GM13977 (cell line): ENCODE results near the gene SMG7.

Experiments used
- DNase-seq: peaks from one replicate; pipeline ENCODE4 v3.0.0; 2012; ENCODE audit warnings: low spot score
- in situ Hi-C: fragments of 300-500 bp; cut with MboI; formaldehyde crosslinking; loops from one replicate; pipeline ENCODE4 v1.12.0; 2022; ENCODE audit warnings: low sequenced_read_pairs, low pct_unique_long_range_greater_than_20kb, mixed read lengths, inconsistent platforms; ENCODE audit not compliant: unreplicated experiment
- TF ChIP-seq, protein P1 (sequence below): IDR thresholded peaks from 2 replicates; pipeline ENCODE4 v1.5.1; 2012; ENCODE audit warnings: mild to moderate bottlenecking, control low read depth; ENCODE audit not compliant: insufficient read depth; ENCODE audit errors: extremely low read depth, missing control alignments

The SMG7 gene

DNA sequence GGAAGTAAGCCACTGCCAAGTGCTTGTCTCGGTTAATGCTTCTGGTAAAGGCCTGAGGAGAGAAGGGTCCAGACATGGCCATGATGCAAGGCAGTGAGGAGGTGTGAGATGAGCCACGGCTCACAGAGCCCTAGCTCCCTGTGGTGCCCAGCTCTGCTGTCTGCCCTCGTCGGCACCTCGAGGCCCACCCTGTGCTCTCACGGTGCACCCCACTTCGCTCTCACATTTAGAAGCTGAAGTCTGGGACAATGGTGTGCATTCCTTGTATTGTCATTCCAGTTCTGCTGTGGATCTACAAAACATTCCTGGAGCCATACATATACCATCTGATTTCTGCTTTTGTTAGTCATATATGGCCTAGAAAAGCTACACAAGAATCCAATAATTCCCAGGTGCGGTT lies 114.6 kb downstream of the SMG7 start:
- TF ChIP-seq, protein P1, sequence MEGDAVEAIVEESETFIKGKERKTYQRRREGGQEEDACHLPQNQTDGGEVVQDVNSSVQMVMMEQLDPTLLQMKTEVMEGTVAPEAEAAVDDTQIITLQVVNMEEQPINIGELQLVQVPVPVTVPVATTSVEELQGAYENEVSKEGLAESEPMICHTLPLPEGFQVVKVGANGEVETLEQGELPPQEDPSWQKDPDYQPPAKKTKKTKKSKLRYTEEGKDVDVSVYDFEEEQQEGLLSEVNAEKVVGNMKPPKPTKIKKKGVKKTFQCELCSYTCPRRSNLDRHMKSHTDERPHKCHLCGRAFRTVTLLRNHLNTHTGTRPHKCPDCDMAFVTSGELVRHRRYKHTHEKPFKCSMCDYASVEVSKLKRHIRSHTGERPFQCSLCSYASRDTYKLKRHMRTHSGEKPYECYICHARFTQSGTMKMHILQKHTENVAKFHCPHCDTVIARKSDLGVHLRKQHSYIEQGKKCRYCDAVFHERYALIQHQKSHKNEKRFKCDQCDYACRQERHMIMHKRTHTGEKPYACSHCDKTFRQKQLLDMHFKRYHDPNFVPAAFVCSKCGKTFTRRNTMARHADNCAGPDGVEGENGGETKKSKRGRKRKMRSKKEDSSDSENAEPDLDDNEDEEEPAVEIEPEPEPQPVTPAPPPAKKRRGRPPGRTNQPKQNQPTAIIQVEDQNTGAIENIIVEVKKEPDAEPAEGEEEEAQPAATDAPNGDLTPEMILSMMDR = no peak
- in situ Hi-C loops = no loop called here
- DNase-seq = no peak

DNA sequence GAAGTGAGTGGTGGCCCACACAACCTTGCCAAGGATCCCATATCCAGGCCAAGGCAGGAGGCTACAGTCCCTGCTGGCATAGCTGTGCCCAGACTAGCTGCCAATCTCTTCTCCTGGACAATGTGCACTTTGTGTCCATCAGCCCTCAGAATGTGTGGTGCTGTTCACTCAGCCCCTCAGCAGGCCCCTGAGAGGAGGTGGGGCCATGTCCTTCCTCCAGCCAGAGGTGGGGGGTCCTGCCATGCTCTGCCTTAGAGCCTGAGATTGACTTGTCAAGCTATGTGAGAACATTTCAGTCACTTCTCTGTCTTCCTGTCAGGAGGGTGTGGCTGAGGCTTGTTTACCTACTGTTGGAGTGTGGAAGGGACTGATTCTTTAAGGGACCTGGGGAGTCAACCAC lies 116.5 kb downstream of the SMG7 start:
- TF ChIP-seq, protein P1 = no peak
- DNase-seq = no peak
- in situ Hi-C loops = no loop called here

DNA sequence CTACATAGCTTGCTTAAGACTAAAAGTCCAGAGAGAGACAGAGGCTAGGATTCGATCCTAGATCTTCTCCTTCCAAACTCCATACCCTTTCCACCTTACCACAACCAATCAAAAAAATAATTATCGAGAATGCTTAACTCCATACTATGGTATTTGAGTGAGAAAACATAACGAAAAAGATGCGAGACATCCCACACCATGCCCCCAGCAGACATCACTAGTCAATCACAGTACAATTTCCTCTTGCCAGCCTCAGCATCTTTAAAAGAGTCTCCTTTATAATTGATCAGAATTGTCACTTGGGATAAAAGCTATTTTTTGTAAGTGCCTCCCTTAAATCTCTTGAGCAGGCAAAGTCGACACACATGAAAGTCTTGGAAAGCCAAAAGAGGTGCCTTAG lies 117.1 kb downstream of the SMG7 start:
- in situ Hi-C loops = no loop called here
- no peak for DNase-seq
- TF ChIP-seq, protein P1 = no peak

DNA sequence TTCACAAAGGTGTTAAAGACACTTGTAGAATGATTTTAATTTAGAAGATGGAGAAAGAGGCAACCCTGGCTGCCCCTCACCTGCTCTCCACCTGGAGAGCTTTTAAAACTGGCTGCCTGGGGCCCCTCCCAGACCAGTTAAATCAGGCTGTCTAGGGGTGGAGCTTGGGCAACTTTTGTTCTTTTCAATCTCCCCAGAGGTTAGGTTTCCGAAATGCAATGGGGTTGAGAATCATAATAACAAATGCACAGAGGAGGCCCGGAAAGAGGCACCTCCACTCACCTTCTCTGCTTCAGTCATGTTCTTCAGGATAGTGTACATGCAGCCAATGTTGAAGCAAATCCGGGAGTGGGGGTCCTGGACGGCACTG lies 117.6 kb downstream of the SMG7 start:
- TF ChIP-seq, protein P1 = no peak
- DNase-seq = peak; percentile 51
- in situ Hi-C loops = no loop called here

DNA sequence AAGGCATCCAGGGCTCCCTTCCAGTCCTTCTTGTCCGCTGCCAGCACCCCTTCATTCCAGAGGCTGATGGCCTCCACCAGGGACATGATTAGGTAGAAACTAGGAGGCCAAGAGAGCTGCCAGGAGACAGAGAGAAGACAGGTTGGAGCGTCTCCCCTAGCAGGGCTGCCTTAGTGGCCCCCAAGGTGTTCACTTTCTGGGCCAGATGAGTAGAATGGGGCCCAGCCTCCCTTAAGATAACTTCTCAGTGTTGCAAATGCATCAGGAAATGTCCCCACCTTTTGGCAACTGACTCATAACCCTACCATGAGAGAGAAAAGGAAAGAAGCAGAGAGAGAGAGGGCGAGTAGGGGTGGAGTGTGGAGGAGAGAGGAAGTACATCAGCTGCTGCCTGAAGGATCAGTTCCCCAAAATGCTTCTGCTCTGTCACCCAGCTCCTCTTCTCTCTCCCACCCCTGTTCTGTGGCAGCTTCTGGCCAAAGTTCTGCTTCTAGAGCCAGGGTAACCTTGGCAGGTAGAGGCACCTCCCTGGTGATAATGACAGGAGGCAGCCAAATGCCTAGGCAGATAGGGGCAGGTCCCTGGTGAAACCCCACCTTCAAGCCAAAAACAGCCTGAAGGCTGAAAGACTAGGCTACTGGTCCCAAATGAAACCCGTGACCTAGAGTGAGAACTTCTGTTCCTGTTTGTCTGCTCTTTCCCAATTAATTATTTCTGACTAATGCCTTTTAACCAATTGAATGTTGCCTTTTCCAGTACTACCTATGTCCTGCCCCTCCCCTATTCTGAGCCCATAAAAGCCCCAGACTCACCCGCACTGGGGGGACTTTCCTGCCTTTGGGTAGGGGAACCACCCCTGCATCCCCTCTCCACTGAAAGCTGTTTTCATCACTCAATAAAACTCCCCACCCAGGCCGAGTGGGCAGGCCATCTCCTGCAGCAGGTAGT lies 118.2 kb downstream of the SMG7 start, which contains the start of gene NCF2:
NCF2 (minus strand) TSS at position 216 of the 948 bp plus-strand sequence; CDS start at position 86, 130 bp downstream.
- DNase-seq = peak; percentile 79
- TF ChIP-seq, protein P1 = no peak
- in situ Hi-C loops = no loop called here

DNA sequence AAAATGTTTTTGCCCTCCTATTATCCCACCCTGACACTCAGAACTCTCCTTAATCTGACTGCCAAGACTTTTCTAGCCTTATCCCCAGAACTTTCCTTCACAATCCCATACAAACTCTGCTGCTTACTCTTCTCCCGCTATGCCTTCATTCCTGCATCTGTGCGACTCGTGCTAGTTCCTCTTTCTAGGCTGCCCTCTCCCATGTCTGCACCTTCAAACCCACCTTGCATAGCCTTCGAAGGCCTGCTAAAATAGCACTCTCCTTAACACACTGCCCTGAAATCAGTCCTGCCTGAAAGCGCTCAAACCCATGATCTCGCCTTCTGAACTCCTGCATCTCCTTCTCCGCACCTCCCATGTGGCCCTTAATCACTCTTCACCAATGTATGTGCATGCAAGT lies 120.4 kb downstream of the SMG7 start:
- TF ChIP-seq, protein P1 = no peak
- DNase-seq = no peak
- in situ Hi-C loops = no loop called here
